GM21717 (cell line): ENCODE results near the gene ZNF532.
"Not testable (repeated sequence)": the region's sequence is repeated elsewhere in the genome, so short reads cannot be mapped to it uniquely, and the experiment has no call there.

Experiments
- ATAC-seq: cut with Tn5 transposase; IDR thresholded peaks from one replicate; pipeline ENCODE4 v1.9.1; 2021; ENCODE audit warnings: mild to moderate bottlenecking, moderate library complexity; ENCODE audit not compliant: unreplicated experiment

ZNF532 gene

DNA sequence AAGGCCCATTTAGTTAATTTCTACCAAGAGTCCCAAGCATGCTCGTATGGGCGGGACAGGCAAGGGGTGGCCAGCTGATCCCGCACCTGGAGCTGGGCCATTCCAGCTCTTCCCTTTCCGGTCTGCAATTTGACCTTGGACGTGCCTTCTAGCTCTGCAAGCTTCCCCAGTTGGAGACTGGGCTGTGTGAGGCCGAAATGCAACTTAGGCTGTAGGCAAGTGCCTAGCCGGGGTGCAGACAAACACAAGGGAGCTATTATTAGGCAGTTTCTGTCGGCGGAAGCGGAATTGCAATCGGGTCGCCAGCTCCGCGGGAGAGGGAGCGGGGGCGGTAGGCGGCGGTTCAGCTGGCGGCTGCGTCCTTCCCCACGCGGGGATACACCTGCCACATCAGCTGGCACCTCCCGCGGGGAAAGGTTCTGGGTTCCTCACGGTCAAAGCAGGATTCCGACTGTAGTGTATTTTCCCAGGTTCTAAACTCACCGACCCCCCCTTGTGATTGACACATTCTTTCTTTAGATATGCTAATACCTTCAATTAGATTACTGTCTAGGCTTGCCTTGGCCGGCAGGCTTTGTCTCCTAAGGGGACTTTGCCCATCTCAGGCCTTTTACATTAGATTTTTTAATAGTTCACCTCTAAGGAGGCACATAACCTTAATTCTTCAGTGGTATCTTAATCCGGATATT, 17.1 kb upstream of the ZNF532 start:
- ATAC-seq = no peak

DNA sequence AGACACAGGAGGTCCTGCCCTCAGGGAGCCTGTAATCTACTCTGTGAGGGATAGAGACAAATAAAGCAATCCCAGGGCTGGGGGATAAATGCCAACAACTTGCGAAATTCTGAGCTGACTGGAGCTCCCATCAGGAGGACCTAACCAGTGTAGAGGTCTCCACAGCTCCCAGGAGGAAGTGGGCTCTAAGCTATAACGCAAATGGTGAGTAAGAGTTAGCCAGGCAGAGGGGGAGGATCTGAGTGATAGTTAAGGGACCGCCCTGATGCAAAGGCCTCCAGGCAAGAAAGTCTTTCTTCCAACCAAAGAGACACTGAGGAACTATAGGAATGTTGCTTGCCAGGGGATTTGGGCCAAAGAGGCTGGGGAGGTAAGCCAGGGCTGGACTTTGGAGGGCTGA, 16.0 kb upstream of the ZNF532 start:
- no peak for ATAC-seq

DNA sequence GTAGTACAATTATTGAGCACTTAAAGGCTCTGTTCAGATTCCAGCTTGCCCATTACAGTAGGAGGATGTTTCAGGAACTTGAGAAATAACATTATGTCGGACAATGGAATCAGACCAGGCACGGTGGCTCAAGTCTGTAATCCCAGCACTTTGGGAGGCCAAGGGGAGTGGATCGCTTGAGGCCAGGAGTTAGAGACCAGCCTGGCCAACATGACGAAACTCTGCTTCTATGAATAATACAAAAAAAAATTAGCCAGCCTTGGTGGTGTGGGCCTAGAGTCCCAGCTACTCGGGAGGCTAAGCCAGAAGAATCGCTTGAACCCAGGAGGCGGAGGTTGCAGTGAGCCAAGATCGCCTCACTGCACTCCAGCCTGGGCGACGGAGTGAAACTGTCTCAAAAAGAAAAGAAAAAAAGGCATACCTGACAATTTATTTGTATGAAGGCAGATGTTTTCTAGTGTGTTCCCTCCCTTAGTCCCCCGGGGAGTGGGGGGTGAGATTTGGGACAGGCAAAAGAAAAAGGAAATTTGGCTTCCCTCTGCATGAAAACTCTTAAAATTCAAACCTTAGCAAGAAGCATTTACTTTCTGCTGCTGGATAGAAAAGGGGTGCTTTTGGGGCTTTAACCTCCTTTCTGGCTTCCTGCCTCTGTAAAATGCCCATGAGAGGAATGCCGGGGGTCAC, 13.7 kb upstream of the ZNF532 start:
- ATAC-seq = no peak

DNA sequence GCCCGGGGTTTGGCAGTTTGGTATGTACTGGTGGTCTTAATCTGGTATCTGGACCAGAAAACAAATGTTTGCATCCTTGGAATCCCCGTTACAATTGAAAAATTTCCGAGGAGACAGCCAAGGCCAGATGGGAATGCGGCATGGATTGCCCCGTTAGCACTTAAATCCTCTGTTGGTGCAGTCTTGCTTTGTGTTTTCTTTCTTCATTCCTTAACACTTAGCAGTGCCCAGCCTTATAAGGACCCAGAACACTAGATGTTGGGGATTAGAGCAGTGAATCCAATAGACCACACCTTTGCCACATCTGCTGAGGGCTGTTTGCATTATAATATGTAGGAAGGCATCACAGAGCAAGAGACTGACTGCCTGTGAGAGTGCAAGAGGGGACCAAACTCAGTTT, 12.8 kb upstream of the ZNF532 start:
- no peak for ATAC-seq

DNA sequence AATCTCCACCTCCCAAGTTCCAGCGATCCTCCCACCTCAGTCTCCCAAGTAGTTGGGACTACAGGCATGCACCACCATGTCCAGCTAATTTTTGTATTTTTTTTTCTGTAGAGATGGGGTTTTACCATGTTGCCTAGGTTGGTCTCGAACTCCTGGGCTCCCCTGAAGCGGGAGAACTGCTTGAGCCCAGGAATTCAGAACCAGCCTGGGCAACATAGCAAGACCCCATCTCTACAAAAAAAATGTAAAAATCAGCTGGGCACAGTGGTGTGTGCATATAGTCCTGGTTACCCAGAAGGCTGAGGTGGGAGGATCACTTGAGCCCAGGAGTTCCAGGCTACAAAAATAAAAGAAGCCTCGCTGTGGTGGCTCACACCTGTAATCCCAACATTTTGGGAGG, 12.0 kb upstream of the ZNF532 start:
- ATAC-seq = no peak

DNA sequence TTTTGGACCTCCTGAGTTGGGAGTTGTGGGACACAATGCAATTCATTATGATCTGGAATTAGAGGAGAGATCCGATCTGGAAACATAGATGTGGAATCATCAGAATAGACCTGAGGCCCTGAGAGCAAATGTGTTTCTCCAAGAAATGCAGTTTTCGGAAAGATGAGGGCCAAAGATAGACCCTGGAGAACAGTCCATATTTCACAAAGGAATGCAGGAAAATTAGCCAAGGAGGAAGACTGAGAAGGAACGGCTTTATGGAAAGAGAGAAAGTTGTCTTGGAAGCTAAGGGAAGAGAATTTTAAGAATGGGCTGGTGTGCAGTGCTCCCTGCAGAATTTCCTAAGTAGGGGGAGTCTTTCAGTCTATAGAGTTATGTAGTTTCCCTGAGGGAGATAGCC, 11.1 kb upstream of the ZNF532 start:
- no peak for ATAC-seq

DNA sequence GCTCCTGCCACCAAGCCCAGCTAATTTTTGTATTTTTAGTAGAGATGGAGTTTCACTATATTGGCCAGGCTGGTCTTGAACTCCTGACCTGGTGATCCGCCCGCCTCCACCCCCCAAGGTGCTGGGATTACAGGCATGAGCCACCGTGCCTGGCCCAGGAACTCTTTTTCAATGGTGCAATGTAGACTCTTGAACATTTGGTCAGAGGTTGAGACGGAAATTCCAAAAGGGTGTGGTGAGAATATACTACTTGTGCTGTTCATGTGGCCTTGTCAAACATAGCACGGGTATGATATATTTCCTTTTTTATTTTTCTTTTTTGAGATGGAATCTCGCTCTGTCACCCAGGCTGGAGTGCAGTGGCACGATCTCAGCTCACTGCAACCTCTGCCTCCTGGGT, 9.2 kb upstream of the ZNF532 start:
- not testable (repeated sequence) for ATAC-seq

DNA sequence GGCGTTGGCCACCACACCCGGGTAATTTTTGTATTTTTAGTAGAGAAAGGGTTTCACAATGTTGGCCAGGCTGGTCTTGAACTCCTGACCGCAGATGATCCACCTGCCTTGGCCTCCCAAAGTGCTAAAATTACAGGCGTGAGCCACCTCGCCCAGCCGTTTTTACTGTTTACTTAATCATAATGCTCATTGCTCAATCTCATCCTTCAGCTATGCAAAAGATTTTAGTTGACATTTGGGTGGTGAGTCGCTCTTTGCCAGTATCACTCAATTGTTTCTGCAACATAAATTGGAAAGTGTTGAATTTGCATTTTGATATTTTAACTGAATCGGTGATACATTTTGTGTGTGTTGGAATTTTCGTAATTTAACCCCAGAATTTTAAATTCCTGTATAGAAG, 7.8 kb upstream of the ZNF532 start:
- no peak for ATAC-seq

DNA sequence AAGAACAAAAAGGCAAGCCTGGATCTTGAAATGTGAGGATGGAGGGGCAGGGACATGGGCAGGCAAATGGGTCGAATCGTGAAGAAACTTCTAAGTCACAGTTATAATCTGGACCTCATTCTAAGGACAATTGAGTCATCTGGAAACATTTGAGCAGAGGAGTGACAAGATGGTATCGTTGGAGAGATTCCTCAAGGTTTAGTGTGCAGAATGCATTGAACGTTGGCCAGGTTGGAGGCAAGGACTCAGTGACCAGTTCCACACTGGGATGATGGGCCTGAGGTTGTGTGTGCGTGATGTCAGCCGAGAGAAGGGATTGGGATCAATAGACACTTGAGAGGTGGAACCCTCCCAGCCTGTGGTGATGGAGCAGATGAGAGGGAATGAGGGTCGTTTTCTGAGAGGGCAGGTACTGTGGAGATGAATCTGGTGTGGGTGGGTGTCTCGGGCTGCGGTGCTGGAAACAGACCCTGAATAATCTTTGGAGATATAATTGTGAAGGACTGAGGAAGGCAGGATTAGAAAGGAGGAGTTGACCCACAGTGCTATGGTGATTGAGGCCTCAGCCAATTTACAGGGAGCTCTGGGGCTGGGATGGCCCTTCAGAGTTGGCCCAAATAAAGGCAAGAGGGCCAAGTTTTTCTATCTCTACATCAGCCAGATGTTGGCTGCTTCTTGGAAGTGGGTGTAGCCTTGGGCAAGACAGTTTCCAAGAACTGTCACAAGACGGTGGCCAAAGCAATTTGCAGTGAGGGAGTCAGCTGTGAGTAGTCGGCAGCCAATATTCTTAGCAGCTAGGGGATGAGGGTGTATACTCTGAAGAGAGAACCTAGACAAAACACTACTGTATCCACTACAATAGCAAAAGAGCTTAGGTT, 5.8 kb upstream of the ZNF532 start:
- no peak for ATAC-seq

DNA sequence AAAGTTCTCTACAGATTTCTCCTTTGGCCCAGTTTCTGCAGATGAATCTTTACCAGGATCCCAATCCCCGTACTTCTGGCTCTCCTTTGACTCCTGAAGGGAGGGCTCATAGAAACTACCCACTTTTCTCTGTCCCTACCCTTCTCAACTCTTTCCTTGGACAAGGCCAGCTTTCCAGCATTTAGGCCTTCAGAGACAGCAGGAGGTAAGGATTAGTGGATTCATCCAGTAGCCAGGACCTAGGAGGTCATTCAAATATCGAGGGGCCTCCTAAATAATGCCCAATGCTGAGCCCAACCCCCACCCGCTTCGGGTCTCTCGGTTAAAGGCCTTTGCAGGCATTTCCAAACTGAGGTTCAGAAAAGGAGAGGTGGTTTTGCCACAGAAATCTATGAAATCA, 4.8 kb upstream of the ZNF532 start:
- no peak for ATAC-seq

DNA sequence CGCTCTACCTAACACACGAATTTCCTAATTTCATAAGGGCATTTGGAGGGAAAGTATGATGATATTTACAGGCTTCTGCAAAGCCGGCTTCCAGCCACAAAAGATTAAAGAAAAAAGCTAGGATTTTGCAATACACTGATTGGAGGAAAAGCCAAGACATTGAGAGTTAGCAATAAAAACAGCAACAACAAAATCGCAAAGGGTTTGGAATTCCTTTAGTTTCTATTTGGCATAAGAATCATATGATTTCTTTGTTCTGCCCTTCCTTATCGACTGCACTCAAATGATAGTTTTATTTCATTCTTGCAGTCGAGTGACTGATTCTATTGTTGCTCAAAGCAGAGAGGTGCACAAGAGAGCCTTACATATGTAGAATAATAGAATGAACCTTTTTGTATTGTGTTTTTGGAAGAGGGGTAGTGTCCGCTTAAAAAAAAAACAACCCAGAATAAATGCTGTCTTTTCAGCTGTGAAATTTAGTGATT, 3.9 kb upstream of the ZNF532 start:
- ATAC-seq = no peak

DNA sequence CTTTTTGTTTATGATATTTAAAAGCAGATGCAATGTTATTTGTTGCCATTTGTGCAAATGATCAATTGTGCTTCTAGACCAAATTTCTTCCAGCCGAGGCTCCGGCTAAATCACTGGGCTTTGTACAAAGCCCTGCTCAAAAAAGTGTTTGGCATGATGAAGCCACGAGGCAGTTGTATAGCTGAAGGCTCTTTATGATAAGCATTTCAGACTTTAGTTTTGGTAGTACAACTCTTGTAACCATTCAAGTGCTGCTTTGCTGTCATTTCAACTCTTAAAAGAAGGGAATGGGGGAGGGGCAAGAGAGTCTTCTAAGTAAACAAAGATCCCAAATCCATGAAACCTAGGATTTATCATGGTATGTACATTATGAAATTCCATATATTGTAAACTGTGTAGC, 3.3 kb upstream of the ZNF532 start:
- no peak for ATAC-seq

DNA sequence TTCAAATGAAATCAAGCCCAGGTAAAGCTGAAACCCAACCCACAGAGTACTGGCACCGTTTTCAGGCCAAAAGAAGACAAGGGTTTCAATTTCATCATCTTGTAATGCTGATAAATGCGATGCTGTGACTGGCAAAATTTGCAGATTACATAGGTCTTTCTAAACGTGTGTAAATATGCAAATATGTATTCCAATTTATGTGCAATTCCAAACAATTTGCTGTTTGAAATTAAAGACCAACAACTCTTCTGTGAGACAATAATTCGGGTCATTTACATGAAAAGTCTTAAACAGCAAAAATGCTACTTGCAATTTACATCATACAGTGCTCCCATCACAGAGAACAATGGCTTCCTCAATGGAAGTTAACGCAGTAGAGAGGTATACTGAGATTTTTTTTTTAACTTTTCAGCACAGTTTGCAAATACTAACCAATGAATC, 2.8 kb upstream of the ZNF532 start:
- ATAC-seq = no peak

DNA sequence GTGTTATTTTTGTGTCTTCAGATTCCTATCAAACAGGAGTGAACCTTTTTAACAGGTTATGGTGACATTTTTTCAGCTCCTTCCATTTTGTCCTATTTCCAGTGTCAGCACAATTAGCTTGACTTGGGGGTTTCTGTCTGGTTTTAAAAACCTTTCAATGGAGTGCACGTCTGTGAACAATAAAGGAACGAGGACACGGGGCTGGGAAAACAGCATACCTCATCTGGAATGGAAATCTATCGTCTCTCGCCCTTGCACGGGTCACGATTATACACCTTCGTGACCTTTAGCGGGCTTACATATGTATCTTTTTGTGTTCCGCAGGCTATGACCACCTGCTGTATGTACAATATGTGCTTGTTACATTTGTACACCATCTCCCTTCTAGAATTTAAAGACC, 2.3 kb upstream of the ZNF532 start:
- ATAC-seq = no peak

DNA sequence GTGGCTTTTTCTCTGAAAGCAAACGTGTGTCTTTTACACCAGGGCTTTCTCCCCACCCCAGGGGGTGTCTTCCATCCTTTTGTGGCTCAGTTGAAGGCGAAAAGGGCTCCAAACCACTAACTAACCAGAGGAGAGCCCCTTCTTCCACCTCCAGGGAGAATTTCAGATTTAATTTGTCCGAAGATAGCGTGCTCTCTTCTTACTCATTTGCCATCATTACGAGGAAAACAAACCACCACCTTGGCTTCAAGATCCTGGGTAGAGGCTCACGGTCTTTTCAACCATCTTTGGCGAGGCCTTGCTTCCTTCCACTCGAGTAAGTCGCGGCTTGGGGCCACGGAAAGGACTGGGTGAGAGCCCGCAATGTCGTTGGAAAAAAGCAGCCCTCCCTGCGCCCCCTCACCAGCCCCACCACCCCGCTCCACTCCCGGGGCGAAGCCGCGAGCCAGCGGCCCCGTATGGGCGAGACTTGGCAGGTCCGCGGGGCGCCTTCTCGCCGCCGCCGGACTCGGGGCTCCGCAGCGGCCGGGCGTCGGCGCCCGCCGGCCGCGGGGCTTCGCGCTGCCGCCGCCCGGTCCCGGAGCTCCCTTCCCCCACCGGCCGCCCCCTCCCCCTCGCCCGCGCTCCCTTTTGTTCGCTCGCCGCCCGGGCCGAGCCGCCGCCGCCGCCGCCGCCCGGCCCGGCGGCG, 1.7 kb upstream of the ZNF532 start:
- ATAC-seq = no peak

DNA sequence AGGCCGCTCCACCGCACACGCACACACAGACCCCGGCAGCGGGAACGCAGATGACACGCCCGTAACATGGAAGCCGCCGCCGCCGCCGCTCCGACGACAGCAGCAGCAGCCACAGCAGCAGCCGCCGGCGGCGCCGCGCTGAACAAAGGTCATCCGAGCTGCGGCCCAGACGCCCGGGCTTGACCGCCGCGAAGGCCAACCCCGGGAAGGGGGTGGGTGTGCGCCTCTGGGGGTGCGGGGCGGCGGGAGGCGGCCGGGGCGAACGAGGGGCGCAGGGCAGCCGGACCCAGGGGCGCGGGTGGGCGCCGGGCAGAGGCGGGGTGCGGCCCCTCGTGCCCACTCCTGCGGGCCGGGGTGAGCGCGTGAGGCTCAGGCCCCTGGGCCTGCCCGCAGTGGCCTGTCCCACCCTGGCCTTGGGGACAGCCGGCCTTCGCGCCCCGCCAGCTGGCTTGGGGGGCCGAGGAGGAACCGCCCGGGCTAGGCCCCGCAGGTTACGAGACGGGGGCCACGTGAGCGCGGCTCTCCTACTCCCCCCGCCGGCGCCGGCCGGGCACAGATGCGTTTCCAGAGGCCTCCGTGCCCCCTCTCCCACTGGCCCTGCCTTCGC, 1.0 kb upstream of the ZNF532 start:
- ATAC-seq = no peak

DNA sequence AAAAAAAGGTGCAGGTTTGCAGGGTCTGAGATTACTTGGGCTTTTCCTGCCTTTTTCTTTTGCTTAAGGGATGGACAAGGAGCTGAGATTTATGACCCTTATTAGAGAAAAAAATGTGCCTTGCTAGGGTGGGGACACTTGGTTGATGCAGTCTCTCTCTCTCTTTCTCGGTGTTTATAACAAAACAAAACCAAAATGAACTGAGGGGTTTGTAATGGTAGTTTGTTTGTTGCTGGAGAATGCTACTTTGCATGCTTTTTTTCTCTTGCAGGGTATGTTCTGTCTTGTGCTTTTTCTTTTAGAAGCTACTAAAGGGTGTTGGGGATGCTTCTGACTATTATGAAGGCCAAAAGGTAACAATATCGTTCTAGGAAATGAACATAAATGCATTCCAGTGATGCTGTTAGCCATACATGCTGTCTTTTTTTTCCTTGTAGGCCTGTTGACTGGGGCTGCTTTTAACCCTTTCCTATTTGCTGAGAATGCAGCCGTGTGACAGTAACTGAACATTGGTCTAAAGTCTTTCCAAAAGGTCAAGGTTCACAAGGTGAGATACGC, 435 bp downstream of the ZNF532 start:
- ATAC-seq = no peak

DNA sequence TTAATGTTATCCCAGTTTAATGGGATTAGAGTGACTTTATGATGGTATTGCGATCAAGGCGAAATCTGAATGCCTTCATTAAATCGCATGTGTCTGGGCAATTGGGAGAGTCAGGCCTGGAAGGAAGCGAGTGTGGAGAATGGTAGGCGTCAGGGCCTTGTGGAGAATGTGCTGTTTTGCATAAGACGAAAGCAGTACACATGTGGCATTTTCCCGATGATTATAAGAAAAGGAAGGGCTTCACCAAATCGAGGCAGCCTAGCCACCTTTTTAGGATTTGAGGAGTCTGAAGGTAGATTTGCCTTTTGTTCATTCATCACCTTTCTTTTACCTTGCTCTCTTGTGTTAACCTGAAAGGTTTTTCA, 1.0 kb downstream of the ZNF532 start:
- no peak for ATAC-seq

DNA sequence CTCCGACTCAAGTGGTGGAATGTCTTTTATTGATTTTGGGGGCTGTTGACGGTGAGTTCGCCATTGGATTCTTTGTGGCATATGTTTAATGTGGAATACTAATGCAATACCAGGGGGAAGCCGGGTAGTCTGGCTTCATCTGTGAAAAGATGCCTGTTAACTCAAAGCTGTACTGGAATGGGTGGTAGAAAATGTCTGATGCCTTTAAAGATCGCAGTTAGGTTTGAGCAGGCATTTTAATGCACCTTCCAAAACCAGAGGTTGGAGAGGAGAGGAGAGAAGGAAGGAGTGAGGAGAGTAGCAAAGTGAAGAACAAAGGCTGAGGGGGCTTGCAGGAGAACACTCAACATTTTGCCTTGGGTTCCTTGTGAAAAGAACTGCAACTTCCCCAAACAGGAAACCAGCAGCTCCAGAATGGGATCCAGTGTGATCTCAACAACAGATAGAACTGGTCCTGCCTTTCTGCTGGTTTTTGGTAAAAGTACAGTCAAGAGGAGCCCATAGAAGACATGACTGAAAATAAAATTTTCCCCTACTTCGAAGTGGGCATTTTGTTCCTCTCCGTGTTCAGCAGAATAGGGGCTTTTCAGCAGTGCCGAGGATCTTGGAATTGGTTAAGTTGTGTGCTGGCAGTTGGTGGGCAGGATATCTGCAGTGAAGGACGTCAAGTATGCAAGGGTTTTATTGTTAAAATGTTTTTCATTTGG, 1.5 kb downstream of the ZNF532 start:
- ATAC-seq = no peak

DNA sequence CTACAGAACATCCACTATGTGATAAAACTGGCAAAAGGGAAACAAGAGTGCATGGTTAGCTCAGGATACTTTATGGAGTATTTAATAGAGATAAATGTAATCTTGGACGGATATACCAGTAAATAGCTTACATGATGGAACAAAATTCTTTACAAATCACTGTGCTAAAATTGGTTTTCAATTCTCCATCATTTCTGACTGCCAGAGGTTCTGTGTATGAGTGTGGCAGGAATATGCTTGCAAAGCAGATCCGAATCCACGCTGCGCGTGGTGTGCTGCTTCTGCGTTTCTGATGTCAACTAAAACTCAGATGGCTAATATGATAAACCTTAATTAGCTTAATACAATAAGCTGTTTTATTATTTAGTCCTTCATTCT, 2.1 kb downstream of the ZNF532 start:
- no peak for ATAC-seq
